Adrenal gland (tissue), 12 donors: Measurements from ENCODE around the gene IRAK1BP1. TPM values are rescaled to one million over a fixed set of nuclear protein-coding genes. Genes with fewer than 3 reads are reported as not detected.

Source experiments
- DNase-seq, 7 donors: peaks; one replicate each; pipeline ENCODE4 v3.0.0-alpha.2; 2019 to 2020
- H3K27ac ChIP-seq, 5 donors: fragments of 200-600 bp; sonication (generic) in 4 of 5; 1 replicate in 3 of 5; 2 replicates in 2 of 5; pipeline versions ENCODE4 v1.5.1 to v1.8.0; 2016 to 2020; ENCODE audit warnings: mild to moderate bottlenecking in 1 of 5
- H3K27me3 ChIP-seq: fragments of 200-600 bp; 2 replicates; pipeline ENCODE4 v1.8.0; 2021
- H3K36me3 ChIP-seq, 2 donors: fragments of 200-600 bp; replicated peaks in 1 of 2; 1 replicate in 1 of 2; 2 replicates in 1 of 2; pipeline versions ENCODE4 v1.5.1 to v1.8.0; 2018 to 2022
- H3K4me1 ChIP-seq, 2 donors: fragments of 200-600 bp; replicated peaks in 1 of 2; 1 replicate in 1 of 2; 2 replicates in 1 of 2; pipeline versions ENCODE4 v1.5.1 to v1.8.0; 2018 to 2021
- H3K4me3 ChIP-seq, 4 donors: fragments of 200-600 bp; sonication (generic) in 3 of 4; one replicate each; pipeline ENCODE4 v1.5.1; 2016 to 2018
- H3K9me3 ChIP-seq, 3 donors: fragments of 200-600 bp; sonication (generic) in 1 of 3; replicated peaks in 1 of 3; 1 replicate in 2 of 3; 2 replicates in 1 of 3; pipeline versions ENCODE4 v1.5.1 to v1.8.0; 2016 to 2021
- CTCF ChIP-seq, 6 experiments: fragments of 450-650 bp in 4 of 6; fragments of 200-600 bp in 2 of 6; sonication (generic) in 1 of 6; IDR thresholded peaks; 1 replicate in 5 of 6; 2 replicates in 1 of 6; pipeline versions ENCODE4 v1.5.1 to v1.8.0; 2016 to 2021; ENCODE audit warnings: antibody characterized with exemption in 6 of 6, mild to moderate bottlenecking in 2 of 6, moderate library complexity in 1 of 6
- POLR2A ChIP-seq, 2 donors: fragments of 450-650 bp; IDR thresholded peaks; one replicate each; pipeline ENCODE4 v1.6.1; 2017; ENCODE audit warnings: antibody characterized with exemption in 2 of 2, mild to moderate bottlenecking in 2 of 2, moderate library complexity in 1 of 2
- WGBS, 4 donors: extraction: QIAGEN DNeasy Blood & Tissue Kit in 2 of 4; methylation state at CpG; one replicate each; pipeline versions ENCODE4 v1.1.5 to v1.1.7; 2013 to 2017; 5-methylcytosine and 5-hydroxymethylcytosine counted together
- intact Hi-C, 2 donors: fragments of 100-400 bp; cut with DNase I; formaldehyde crosslinking; loops; one replicate each; pipeline versions ENCODE4 v1.14.1 to v1.15.0; 2022 to 2023
- polyA plus RNA-seq, 3 donors: library from polyadenylated mRNA; stranded (reverse); fragments of 200-250 nt in 2 of 3; fragments of 350-450 nt in 1 of 3; fragmentation: Illumina TruSeq in 1 of 3; extraction: RNeasy Lipid Tissue Mini Kit (QIAGEN cat#74804) in 1 of 3; gene quantifications; one replicate each; pipeline ENCODE4 v1.2.3, GENCODE V29; 2013 to 2014
- total RNA-seq, 9 donors: library from RNA; depleted of rRNA in 4 of 9; stranded (reverse); fragments of >200 nt in 4 of 9; fragments of 120-200 nt in 1 of 9; fragmentation: NEBNext Ultra II Directional in 1 of 9; extraction: Animal tissue kit (Norgen Biotek cat#: 25700) in 1 of 9; gene quantifications; one replicate each; pipeline versions ENCODE4 v1.1.0 to v1.2.4, GENCODE V29; 2013 to 2023
- donor health status: healthy with polysubstance abuse.
- donor health status: Bipolar disorder and iron deficiency.
- donor health status: DM: yes; HTN: yes; CAD: no.
- donor health status: DM: no; HTN: no; CAD: no.
- donor health status: DM: no; HTN: no; CAD: no.
- donor health status: DM: yes; HTN: yes; CAD: no.

Gene IRAK1BP1
- total and polyA plus RNA-seq, 12 donors: 2.0 to 8.5 (median 4.4) TPM

DNA sequence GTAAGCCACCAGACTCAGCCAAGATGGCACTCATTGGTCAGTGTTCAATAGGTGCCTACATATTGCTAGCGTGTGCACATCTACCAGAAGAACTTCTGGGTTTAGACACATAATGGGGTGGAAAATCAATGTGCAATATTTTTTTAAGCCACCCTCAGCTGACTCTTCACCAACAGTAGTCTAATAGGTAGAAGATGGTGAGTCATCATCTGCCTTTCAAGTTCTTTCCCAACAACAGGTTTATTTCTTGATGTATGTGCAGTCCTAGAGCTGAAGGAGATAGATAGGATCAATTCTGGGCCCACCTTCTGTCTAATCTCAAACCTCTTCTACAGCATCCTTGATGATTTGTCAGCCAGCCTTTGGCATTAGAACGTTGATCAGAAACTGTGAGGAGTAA, 41.3 kb downstream of the IRAK1BP1 start:
- DNase-seq: no peak
- no peaks in the 10 kb centered on the region for H3K27me3 ChIP-seq
- no peak overlapping the region for H3K4me3 ChIP-seq

DNA sequence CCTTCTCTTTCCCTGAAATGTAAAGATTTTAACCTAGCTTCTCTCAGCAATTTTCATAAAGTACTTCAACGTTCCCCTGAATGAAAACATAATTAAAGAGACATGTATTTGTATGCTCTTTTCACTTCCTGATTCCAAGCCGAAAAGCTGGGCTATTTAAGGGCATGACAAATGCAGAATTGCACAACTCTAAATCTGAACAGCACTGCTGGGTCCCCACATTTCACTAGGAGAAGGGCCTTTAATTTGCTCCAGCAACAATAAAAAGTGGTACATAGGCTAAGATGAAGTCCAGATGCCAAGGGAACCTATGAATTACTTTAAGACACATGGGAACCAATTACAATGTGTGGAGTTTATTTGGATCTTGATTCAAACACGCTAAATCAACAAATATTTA, 42.0 kb downstream of the IRAK1BP1 start:
- H3K4me1 ChIP-seq: no peaks in the 10 kb centered on the region
- no peaks in the 10 kb centered on the region for H3K36me3 ChIP-seq
- TF ChIP-seq POLR2A (IDR thresholded peaks at IDR 0.05) (no peak), CTCF (IDR thresholded peaks at IDR 0.05) (no peak)
- H3K9me3 ChIP-seq: no peaks in the 10 kb centered on the region
- H3K4me3 ChIP-seq: no peak overlapping the region
- no peaks in the 10 kb centered on the region for H3K27me3 ChIP-seq
- H3K27ac ChIP-seq: no peak overlapping the region
- 68 to 78% (median 71%) methylated on average over 3 of the region's 3 CpGs for WGBS, 4 donors
- DNase-seq: peak in 1 of 7 donors; percentile 8
- intact Hi-C loops: no loop called here

More for the DNA sequence above, 41.3 kb downstream of the IRAK1BP1 start:
- no peaks in the 10 kb centered on the region for H3K36me3 ChIP-seq
- H3K9me3 ChIP-seq: no peaks in the 10 kb centered on the region
- intact Hi-C loops: no loop called here
- H3K4me1 ChIP-seq: no peaks in the 10 kb centered on the region
- H3K27ac ChIP-seq: no peak overlapping the region
- TF ChIP-seq POLR2A (IDR thresholded peaks at IDR 0.05): no peak
- no peak for TF ChIP-seq CTCF (IDR thresholded peaks at IDR 0.05)
- WGBS, 4 donors: 81 to 92% (median 85%) methylated on average over 2 of the region's 2 CpGs

DNA sequence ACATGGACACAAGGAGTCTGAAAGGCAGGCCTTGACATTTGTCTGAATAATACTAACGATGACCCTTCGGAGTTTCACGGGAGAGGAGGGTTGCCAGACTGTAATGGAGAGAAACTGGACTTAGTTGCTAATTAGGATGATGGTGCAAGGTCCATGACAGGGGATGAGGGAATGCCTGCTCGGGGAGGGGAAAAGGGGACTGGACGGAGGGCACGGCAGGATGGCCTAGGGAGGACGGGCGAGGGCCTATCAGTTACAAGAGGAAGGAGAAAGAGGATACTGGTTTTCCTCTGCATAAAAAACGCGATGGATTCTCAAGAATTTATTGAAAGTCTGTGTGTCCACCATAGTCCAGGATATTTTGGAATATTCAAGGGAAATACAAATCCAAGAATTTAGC, 42.7 kb downstream of the IRAK1BP1 start:
- WGBS, 4 donors: 82 to 93% (median 89%) methylated on average over 10 of the region's 10 CpGs
- no peaks in the 10 kb centered on the region for H3K36me3 ChIP-seq
- intact Hi-C loops: no loop called here
- DNase-seq: no peak
- H3K27me3 ChIP-seq: no peaks in the 10 kb centered on the region
- no peaks in the 10 kb centered on the region for H3K9me3 ChIP-seq
- no peak for TF ChIP-seq POLR2A (IDR thresholded peaks at IDR 0.05)
- no peak for TF ChIP-seq CTCF (IDR thresholded peaks at IDR 0.05)
- H3K27ac ChIP-seq: no peak overlapping the region
- peak overlapping the region in 1 of 4 donors; percentile 47 for H3K4me3 ChIP-seq
- H3K4me1 ChIP-seq: no peaks in the 10 kb centered on the region

DNA sequence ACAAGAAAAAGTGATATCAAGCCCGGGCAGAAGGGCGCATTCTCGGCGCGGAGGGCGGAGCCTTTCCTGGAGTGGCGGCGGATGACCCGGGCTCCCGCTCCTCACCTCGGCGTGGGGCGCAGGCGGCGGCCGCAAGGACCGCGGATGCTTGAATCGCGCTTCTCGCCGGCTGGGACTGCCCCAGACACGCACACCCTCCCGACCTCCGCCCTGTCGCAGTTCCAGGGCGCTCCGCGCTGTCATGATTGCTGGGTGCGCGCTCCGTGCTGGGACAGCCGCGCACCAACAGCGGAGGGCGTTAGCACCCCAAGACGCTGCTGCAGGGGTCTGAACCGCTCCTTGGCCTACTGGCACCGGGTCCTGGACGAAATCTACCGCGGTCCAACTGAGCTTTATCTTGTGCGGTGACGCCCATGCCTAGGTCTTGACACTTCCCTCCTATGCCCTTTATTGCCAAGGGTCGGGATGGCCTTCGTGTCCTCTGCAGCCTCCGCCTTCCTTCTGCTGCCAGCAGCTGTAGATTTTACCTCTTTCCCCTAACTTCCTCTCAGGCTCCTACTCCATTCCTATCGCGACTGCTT, 43.3 kb downstream of the IRAK1BP1 start:
- Histone ChIP-seq H3K27ac (no peak overlapping the region), H3K36me3 (no peaks in the 10 kb centered on the region), H3K4me1 (no peaks in the 10 kb centered on the region), H3K9me3 (no peaks in the 10 kb centered on the region), H3K27me3 (no peaks in the 10 kb centered on the region), H3K4me3 (peak overlapping the region in 1 of 4 donors; percentile 47)
- peak in 1 of 7 donors; percentile 4 for DNase-seq
- whole genome bisulfite sequencing, 4 donors: 9 to 14% (median 12%) methylated on average over 29 to 49 of the region's 49 CpGs
- intact Hi-C loops: no loop called here
- no peak for TF ChIP-seq CTCF (IDR thresholded peaks at IDR 0.05)
- no peak for TF ChIP-seq POLR2A (IDR thresholded peaks at IDR 0.05)
